ENCODE results near the gene OSCAR.

The OSCAR gene

GRCh38 chr19:54084410-54084809 is 16.2 kb downstream of the OSCAR start:
- DNase-seq, result no peak

- DNase-seq, result no peak
These were observed 19.6 kb downstream of the OSCAR start, which contains the start of gene TARM1 for GRCh38 chr19:54081032-54081431. Gene TARM1 (minus strand): TSS chr19:54081365. CDS start chr19:54081340, 25 bp downstream.

- DNase-seq, result no peak
These were observed 23.3 kb downstream of the OSCAR start for GRCh38 chr19:54077334-54077733.

GRCh38 chr19:54074851-54075250 is 25.8 kb downstream of the OSCAR start:
- DNase-seq, result no peak

GRCh38 chr19:54073829-54074228 is 26.8 kb downstream of the OSCAR start:
- no peak for DNase-seq

- no peak for DNase-seq
These were observed 31.1 kb downstream of the OSCAR start for GRCh38 chr19:54069470-54069869.

GRCh38 chr19:54063350-54064116 is 37.1 kb downstream of the OSCAR start, which contains the start of gene VSTM1:
Gene VSTM1 (minus strand): TSS chr19:54063897. CDS start chr19:54063777, 120 bp downstream.
- no peak for DNase-seq

- peak in 1 of 2 donors; percentile 28 for DNase-seq
These were observed 38.0 kb downstream of the OSCAR start for GRCh38 chr19:54062643-54063042.

GRCh38 chr19:54047616-54048015 is 53.0 kb downstream of the OSCAR start:
- DNase-seq, result peak in 1 of 2 donors; percentile 24

- no peak for DNase-seq
These were observed 54.8 kb downstream of the OSCAR start for GRCh38 chr19:54045771-54046170.
